ENCODE measurements around the gene TJAP1. TPM values are rescaled to one million over a fixed set of nuclear protein-coding genes. Genes with fewer than 3 reads are reported as not detected.

The TJAP1 gene
- polyA plus RNA-seq, 2 of the 4 experiments (the other 2 are of a cell fraction) = 13.1 to 15.7 TPM

DNA sequence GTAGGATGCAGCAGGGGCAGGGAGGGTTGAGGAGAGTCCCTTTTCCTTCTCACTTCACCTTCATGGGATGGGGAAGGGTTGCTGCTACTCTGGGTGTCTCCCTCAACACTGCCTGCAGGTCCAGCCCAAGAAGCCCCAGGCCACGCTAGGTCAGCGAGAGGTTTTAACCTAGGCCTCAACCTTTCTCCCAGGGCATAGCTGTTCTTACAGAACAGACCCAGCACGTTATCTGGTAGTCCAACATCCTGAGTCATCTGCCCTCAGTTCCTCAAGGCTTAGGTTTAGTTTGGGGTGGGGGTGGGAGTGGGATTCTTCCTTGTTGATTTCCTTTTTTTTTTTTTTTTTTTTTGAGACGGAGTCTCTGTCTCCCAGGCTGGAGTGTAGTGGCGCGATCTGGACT lies 17.0 kb downstream of the TJAP1 start:
- H3K4me3 ChIP-seq = no peak overlapping the region
- 86% methylated on average over 6 of the region's 6 CpGs for WGBS (ENCODE audit: missing lambda C conversion rate)
- H3K27ac ChIP-seq = no peak overlapping the region
- H3K4me1 ChIP-seq = peaks cover 16% of the 10 kb centered on the region
- DNase-seq (ENCODE audit: low read depth in 1 of 2, low spot score in 1 of 2) = no peak
- H3K4me2 ChIP-seq = no peak overlapping the region
- POLR2A ChIA-PET = interaction anchor here (0.7 to 2.1 kb wide), 2 partner anchors 10 to 22 kb away, joined by 4 read pairs; partner anchors contain the start of genes POLR1C and YIPF3
- no peak for ATAC-seq
- TF ChIP-seq CHD2 (IDR thresholded peaks at IDR 0.05; ENCODE audit: low read length, partially characterized antibody) = no peak
- TF ChIP-seq HES2 (IDR thresholded peaks at IDR 0.05) = no peak
- no peak for TF ChIP-seq HMGXB4 (CRISPR knock-in tag; IDR thresholded peaks at IDR 0.05; ENCODE audit: borderline replicate concordance)
- TF ChIP-seq EHMT2 (IDR thresholded peaks at IDR 0.05; ENCODE audit: low read depth) = no peak
- TF ChIP-seq FOXS1 (CRISPR knock-in tag; IDR thresholded peaks at IDR 0.05) = no peak
- no peak for TF ChIP-seq RNF2 (IDR thresholded peaks at IDR 0.05; ENCODE audit: borderline replicate concordance, low read depth)
- TF ChIP-seq ZFP36 (IDR thresholded peaks at IDR 0.05; ENCODE audit: borderline replicate concordance, partially characterized antibody) = no peak
- TF ChIP-seq BHLHE40 (IDR thresholded peaks at IDR 0.05; ENCODE audit: low read depth, low read length) = no peak
- H3K9me3 ChIP-seq = no peaks in the 10 kb centered on the region
- CTCF ChIA-PET = interaction anchor here (1.1 to 7.1 kb wide), 6 partner anchors 13 to 229 kb away, joined by 3 to 79 read pairs (median 5); partner anchors contain the start of genes DLK2 and LRRC73
- no peak for FAIRE-seq

- DNase-seq (ENCODE audit: low read depth in 1 of 2, low spot score in 1 of 2) (no peak), ATAC-seq (no peak), FAIRE-seq (no peak)
- ChIA-PET CTCF (interaction anchor here (1.0 to 7.1 kb wide), 7 partner anchors 13 to 257 kb away, joined by 3 to 79 read pairs (median 4); partner anchors contain the start of genes DLK2 and LRRC73), POLR2A (interaction anchor here (0.7 to 2.1 kb wide), 2 partner anchors 11 to 22 kb away, joined by 4 read pairs; partner anchors contain the start of genes POLR1C and YIPF3)
- Histone ChIP-seq H3K9me3 (no peaks in the 10 kb centered on the region), H3K4me3 (no peak overlapping the region), H3K4me1 (peaks cover 16% of the 10 kb centered on the region), H3K27ac (no peak overlapping the region), H3K4me2 (no peak overlapping the region)
- no peak for TF ChIP-seq ZSCAN20 (CRISPR knock-in tag; IDR thresholded peaks at IDR 0.05)
- TF ChIP-seq, protein P1, sequence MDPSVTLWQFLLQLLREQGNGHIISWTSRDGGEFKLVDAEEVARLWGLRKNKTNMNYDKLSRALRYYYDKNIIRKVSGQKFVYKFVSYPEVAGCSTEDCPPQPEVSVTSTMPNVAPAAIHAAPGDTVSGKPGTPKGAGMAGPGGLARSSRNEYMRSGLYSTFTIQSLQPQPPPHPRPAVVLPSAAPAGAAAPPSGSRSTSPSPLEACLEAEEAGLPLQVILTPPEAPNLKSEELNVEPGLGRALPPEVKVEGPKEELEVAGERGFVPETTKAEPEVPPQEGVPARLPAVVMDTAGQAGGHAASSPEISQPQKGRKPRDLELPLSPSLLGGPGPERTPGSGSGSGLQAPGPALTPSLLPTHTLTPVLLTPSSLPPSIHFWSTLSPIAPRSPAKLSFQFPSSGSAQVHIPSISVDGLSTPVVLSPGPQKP (IDR thresholded peaks at IDR 0.05; ENCODE audit: low read depth, low read length) = no peak
- TF ChIP-seq HDAC2 (IDR thresholded peaks at IDR 0.05) = no peak
- TF ChIP-seq RAD21 (conservative IDR thresholded peaks at IDR 0.05 in 1 of 2, IDR thresholded peaks at IDR 0.05 in 1 of 2) = no peak
- 90% methylated on average over 4 of the region's 4 CpGs for WGBS (ENCODE audit: missing lambda C conversion rate)
Observed at GRCh38 chr6:43494766-43495165, 17.4 kb downstream of the TJAP1 start.

GRCh38 chr6:43495409-43495941 lies 18.1 kb downstream of the TJAP1 start:
- ATAC-seq (peak; percentile 52 to 70; a peak in 4 of 6 replicates), FAIRE-seq (no peak), DNase-seq (ENCODE audit: low read depth in 1 of 2, low spot score in 1 of 2) (no peak)
- no peak overlapping the region for H3K4me3 ChIP-seq
- H3K9me3 ChIP-seq = no peaks in the 10 kb centered on the region
- TF ChIP-seq RAD21 (conservative IDR thresholded peaks at IDR 0.05 in 1 of 2, IDR thresholded peaks at IDR 0.05 in 1 of 2) (peak in 1 of 2 experiments; percentile 15; a peak in 1 of 5 replicates), NR3C1 (IDR thresholded peaks at IDR 0.05) (no peak)
- CTCF ChIA-PET = interaction anchor here (0.9 to 7.1 kb wide), 13 partner anchors 9 to 266 kb away, joined by 3 to 79 read pairs (median 4); partner anchors contain the start of genes DLK2, DNPH1 and LRRC73
- 87% methylated on average over 3 of the region's 4 CpGs for WGBS (ENCODE audit: missing lambda C conversion rate)
- H3K4me2 ChIP-seq = no peak overlapping the region
- H3K27ac ChIP-seq = no peak overlapping the region; a peak in 1 of 6 replicates
- peaks cover 16% of the 10 kb centered on the region for H3K4me1 ChIP-seq
- POLR2A ChIA-PET = no interaction called here

Measured in A549 (cell line).